NCI-H526 (cell line): ENCODE data around the gene FGFBP1.
"Not testable (repeated sequence)": the region's sequence is repeated elsewhere in the genome, so short reads cannot be mapped to it uniquely, and the experiment has no call there.

ENCODE experiments used
- DNase-seq, 2 experiments: peaks; one replicate each; lab custom pipeline; 2025; lab: John Stamatoyannopoulos, UW

FGFBP1 gene

DNA sequence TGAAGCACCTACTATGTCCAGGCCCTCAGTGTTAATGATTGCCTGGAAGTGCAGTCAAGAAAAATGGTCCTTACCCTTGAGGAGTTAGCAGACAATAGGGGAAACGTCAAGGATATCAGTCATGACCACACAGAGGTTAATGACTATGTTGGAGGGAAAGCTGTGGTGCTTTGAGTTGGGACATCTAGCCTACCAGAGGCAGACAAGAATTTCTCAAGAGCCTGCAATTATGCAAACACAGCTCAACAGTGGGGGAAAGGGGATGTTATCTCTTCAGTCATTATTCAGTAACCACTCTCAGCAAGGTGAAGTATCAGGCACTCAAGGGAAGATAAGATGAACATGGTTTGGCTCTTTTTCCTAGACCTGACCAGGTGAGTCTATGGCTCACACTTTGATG, 7.0 kb upstream of the FGFBP1 start:
- no peak for DNase-seq

DNA sequence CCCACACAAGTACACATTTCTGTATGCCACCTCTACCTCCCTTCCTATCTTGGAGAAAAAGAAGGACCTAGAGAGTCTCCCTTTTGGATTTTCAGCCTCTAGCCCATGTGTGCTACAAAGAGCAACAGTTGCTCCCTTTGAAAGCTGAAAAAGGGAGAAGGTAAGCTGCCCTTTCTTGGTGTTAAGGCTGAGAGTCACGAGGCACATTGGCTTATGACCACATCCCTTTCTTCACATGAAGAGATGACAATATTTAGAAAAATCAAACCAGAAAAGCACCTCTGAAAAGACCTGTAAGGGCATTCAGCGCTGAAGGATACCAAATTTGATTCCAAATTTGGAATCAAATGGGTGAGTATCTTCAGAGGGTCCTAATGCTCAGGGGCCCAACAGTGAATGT, 6.4 kb upstream of the FGFBP1 start:
- DNase-seq, result no peak

DNA sequence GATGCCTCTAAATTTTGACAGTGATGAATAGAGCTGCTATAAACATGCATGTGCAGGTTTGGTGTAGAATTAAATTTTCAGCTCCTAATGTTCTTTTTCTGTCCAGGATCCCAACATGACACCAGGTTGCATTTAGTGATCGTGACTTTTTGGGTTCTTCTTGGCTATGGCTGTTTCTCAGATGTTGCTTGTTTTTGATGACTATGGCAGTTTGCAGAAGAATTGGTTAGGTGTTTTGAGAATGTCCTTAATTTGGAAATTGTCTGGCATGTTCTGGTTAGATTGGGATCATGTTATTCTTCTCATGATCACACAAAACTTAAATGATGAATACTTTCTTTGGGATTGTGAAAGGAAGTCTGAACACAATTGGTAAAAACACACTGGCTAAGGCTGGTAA, 3.7 kb upstream of the FGFBP1 start:
- no peak for DNase-seq

DNA sequence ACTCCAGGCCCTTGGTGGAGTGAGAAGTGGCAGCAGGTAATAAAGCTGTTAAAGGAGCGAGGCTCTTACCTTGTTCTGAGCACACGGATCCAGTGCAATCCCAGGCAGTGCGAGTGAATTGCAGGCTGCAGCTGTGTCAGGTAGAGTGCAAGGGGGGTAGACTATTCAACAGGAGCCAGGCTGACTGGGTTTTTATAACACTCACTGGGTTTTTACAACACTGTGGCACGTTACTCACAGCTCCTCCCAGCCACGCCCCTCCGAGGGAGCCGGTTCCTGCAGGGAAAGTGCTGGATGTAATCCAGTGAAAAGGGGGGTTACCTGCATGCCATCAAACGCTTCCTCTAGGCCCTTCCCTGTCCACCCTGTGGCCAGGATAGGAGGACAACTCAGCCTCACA, 358 bp downstream of the FGFBP1 start:
- DNase-seq, result no peak

DNA sequence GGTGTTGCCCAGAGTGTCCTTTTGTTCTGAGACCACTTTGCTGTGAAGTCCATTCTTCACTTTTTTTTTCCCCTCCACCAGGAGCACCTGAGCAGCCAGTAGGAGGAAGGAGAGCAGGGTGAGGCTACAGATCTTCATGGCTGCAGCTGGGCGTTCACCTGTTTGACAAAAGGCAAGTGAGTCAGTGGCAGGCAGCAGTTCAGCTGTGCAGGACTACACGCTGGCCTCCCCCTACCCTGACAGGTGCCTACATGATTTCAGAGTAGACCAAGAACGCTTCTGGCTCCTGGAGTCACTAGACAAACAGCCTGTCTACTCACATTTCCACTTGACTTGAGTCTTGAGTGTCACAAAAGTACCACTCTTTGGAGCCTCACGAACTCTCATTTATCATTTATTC, 2.0 kb downstream of the FGFBP1 start:
- DNase-seq, result no peak

DNA sequence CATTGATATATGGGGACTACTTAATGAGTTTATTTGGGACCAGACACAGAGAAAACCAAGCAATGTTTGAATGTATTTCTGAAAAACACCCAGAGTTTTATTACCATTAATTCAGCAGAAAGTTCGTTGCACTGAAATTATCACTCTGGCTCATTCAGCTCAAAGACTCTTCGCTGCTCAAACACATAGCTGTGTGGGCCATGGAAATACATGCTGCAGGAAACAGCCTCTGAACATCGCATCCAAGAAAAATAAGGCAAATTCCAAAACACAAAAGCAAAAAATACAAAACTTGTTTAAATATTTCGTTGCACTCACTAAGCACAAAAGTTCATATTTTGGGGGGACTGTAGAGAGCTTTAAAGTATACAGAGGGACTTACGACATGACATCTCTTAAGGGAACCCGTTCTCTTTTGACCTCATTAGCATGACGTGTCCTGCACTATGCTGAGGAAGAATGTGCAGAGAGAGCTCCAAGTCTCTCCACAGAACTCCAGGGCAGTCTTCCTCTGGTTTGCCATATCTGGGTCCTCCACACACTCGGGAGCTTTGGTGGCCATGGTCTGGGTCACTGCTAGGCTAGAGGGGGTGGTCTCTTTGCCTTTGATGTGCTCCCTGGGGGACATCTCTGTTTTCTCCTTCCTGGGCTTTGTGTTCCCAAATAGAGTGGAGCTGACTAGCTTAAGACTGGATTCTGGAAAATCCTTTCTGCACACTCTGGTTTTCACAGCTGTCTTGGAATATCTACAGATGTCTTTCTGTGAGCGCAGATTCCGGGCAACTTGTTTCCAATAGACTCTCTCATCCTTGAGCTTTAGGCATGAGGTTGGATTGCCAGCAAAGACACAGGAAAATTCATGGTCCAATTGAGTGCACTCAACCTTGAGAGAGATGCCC, 2.8 kb downstream of the FGFBP1 start:
- no peak for DNase-seq

DNA sequence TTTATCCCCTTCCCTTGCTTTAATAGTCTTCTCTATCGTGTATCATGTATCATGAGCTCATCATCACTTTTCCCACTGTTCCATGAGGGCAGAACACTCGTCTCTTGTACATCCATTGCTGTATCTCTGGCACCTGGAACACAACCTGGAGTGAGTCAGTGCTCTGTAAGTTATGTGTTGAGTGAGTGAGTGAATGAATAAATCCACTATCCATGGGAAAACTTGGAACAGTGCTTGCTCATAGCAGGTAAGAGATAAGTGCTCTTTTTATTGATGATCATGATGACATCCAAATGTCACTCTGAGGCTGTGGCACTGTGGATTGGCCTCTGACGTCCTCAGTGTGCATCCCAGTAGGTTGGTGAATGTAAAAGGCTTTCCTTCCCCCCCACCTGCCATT, 4.3 kb downstream of the FGFBP1 start:
- no peak for DNase-seq

DNA sequence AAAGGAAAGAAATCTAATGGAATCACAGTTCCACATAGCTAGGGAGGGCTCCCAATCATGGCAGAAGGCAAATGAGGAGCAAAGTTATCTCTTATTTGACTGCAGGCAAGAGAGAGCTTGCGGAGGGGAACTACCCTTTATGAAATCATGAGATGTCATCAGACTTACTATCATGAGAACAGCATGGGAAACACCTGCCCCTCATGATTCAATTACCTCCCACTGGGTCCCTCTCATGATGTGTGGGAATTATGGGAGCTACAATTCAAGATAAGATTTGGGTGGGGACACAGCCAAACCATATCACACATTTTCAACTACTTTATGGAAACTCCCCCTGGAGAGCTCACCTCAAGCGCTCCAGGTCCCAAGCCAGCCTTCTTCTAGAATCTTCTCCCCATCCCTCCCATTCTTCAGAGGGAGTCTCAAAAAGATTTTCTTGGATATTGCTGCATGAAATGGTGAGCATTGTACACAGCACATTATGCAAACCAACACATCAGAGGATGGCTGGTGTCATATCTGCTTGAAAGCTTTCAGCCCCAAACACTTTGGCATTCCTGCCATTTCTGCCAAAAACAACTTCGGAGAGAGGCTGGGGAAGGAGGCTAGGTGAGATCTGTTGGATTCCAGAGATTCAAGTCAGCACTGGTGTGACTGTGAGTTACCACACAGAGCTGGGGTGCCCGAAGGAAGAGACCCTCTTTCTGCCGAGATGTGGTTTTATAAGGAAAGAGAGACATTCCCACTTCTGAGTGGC, 6.9 kb downstream of the FGFBP1 start:
- no peak for DNase-seq

DNA sequence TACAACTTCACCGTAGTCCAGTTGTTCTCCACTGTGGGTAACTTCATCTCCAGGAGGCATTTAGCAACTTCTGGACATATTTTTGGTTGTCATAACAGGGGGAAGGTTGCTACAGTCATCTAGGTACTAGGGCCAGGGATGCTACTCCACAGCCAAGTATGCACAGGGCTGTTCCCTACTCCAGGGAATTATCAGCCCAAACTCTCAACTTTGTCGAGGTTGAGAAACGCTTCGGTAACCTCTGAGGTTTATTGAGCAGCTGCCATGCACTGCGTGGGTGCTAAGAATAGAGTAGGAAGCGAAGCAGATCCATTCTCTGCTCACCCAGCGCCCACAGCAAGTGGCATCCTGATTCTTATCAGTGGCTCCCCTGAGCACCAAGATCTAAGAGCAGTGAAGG, 8.2 kb downstream of the FGFBP1 start:
- DNase-seq, result no peak

DNA sequence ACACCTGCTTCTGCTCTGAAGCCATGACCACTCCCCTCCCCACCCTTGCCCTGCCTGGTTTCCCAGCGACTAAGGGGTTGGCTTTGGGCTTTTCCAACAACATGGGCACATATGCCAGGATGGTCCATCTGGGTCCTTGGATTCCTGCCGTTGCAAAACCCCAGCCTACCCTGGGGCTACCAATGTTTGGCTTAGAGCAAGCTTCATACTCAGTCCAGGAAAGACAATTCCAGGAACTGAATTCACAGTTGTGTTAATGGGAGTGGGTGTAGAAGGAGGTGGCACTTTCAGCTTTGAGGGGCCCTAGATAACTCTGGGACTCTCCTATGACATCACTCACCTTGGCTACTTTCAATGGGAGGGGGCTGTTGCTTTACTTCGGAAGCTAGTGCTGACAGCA, 9.0 kb downstream of the FGFBP1 start:
- no peak for DNase-seq

DNA sequence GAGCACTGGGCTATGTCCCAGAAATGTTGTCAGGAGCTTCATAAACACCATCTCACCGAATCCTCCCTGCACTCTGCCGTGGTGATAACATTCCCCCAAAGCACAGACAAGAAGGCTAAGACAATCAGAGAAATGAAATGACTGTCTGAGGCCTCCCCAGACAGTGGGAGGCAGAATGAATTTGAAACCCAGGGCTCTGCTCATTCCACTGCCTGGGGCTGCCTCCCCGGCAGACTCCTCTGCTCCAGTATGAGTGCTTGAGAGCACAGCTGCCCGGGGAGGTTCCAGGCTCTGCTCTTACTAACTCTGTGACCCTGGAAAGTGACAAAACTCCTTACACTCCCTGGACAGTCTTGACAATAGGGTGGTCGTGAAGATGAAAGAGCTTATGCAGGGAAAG, 9.7 kb downstream of the FGFBP1 start:
- DNase-seq, result no peak

DNA sequence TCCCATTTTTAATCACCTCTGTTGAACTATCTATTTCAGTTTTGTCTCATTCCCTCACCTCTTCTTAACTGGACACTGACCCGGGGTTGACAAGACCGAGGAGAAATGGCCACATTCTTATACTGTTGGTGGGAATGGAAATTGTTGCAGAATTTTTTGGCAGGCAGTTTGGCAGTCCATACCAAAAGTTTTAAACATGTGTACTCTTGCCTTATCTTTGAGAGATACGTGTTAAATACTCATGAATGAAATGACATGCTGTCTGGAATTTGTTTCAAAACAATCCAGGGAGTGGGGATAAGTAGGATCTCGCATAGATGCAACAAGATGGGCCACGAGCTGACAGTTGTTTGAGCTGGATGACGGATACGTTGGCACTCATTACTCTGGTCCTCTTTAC, 12.1 kb downstream of the FGFBP1 start:
- DNase-seq, result no peak

DNA sequence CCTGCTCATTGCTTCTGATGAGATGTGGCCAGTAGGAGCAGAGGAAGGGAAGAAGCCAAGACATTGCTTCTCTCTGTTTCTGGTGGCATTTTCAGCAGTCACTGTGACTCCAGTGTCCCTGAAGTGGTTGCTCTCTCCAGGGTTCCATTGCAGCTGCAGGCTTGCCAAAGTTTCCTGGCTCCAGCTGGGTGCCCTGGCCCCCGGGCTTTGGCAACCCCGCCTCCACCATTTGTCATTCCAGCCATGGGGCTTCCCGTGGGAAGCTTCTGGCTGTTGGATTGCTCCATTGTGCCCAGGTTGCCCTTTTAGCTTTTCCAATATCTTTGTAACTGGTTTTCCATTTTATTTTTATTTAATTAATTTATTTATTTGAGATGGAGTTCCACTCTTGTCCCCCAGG, 12.7 kb downstream of the FGFBP1 start:
- DNase-seq, result no peak

DNA sequence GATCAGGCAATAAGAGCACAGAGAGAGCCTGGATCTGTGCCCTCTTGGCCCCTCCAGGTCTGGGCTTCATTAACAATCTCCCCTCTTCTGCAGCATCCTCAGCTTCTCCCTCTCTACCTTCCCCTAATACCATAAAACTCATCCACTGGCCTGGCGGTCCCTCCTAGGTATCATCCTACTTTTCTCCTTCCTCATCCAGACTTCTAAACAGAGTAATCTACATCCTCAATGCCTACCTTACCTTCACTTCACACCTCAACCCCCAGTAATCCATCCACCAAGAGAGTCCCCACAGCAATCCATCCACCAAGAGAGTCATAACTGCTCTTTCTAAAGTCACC, 17.0 kb downstream of the FGFBP1 start:
- no peak for DNase-seq

DNA sequence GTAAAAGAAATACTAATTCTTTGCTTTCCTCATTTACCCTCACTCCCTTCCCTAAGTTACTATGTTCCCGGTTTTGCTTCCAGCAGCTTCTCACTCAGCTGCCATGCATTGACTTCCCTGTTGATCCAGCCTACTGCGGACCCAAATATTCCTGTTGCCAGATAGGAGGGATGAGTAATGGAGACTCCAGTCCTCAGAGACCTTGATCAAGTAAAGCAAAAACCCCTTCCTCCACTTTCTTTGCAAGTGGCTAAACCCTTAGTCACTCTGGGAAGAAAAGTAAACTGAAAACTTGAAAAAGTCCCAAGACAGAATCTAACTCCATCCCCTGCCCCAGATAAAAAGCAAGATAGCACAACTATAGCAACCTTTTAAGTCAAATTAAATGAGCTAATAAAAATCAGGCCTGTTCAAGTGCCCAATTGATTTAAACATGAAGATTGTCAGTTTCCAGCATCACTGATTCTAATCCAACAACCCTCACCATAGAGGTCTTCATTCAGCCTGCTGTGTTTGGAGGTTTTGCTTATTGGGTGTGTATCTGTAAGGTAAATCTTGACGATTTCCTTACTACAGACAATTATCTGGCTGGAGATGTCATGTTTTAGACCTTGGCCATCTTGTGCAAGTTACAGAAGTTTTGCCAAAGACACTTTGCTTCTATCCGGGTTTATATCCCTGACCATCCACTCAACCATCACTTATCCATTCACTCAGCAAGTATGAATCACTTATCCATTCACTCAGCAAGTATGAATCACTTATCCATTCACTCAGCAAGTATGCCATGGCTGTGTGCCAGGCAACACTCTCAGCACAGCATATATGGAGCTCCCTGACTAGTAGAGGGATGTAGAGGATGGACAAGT, 17.6 kb downstream of the FGFBP1 start:
- no peak for DNase-seq

DNA sequence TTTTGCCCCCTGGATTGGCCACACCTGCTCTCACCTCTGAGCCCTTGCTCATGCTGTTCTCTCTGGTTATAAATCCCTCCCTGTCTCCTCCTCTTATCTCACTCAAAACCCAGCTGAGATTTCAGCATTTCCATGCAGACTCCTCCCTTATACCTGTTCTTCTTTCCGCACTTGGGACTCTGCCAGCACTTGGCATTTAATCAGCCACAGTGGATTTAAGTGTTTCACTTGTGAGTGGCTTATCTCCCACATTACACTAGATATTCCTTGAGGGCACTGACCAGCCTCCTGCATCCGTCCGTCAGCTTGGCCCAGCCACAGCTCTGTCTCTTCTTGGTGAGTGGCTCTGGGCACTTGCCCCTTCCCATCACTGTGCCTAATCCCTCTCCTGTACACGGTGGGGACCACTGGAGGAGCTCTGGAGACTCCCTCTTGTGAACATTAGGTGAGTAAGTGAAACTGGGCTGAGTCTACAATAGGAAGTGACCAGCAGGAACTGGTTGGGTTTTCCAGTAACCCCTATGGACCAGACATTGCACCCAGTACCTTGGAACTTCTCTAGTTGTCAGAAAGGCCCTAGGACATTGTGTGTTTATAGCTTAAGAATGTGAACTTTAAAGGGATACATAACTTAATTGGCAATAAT, 19.9 kb downstream of the FGFBP1 start:
- no peak for DNase-seq

DNA sequence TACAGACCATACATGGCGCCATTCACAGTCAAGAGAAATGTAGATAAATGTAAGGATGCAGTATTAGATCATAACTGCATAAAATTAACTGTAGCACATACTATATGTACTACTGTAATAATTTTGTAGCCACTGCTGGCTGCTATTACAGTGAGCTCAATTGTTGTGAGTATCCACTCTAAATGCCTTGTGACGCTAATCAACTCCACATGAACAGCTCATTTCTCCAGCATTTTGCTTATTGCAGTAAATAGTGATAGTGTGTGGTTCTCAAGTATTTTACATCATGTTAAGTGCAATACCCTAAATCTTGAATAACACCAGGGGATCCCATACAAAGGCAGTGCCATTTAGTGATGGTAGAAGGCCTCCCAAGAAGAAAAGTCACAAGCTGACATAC, 21.2 kb downstream of the FGFBP1 start:
- DNase-seq, result no peak

DNA sequence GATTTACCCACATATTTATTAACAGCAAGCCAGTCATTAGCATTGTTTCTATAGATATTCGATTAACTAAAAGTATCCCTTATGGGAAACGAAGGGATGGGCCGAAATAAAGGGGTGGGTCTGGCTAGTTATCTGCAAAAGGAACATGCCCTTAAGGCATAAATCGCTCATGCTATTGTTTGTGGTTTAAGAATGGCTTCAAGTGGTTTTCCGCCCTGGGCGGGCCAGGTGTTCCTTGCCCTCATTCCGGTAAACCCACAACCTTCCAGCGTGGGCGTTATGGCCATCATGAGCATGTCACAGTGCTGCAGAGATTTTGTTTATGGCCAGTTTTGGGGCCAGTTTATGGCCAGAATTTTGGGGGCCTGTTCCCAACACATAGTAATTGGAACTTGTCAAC, 22.2 kb downstream of the FGFBP1 start:
- not testable (repeated sequence) for DNase-seq

DNA sequence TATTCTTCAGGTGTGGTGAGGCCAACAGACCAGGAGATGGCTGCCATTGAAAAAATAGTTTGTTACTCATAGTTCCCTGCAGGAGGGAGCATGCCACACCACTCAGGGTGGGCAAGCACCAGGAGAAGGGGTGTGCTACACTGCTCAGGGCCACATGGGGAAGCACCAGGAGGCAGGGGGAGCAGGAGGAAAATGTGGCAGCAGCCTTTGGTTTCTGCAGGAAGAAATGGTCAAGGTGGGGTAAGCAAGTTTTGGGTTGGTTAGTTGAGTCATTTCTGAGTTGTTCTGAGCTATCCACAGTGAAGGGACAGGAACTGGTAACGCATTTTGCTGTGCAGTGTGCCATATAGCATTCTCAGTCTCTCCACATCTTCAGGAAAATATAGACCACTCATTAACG, 23.8 kb downstream of the FGFBP1 start:
- no peak for DNase-seq

DNA sequence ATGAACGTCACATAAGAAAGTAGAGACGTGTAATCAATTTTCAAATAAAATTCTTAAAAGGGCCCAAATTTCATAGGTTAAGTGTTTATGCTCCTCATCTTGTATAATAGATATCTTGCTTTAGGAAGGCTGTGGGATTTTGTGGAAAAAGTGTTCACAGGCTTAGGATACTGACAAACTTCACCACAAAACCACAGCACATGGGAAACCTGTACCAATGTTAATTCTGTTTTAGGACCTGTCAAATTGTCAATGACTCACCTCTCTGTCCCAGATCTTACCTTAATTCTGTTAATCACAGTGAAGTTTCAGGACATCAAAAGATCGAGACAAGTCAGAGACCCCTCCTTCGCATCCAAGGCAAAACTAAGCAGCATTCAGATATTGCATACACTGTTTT, 24.2 kb downstream of the FGFBP1 start:
- DNase-seq, result no peak

DNA sequence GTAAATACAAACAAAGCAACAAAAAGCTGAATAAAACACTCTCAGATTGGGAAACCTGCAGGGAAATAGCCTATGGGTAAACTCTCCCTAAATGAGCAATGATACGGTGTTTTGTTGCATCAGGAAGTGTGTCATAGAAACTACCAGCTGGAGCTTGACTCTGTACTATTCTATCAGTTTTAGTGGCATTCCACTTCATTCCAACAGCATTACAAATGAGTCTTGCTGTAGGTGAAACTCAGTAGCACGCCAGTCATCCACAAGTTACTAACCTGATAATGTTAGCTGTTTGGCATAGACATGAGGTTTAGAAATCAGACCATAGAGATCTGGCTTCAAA, 24.9 kb downstream of the FGFBP1 start:
- no peak for DNase-seq

DNA sequence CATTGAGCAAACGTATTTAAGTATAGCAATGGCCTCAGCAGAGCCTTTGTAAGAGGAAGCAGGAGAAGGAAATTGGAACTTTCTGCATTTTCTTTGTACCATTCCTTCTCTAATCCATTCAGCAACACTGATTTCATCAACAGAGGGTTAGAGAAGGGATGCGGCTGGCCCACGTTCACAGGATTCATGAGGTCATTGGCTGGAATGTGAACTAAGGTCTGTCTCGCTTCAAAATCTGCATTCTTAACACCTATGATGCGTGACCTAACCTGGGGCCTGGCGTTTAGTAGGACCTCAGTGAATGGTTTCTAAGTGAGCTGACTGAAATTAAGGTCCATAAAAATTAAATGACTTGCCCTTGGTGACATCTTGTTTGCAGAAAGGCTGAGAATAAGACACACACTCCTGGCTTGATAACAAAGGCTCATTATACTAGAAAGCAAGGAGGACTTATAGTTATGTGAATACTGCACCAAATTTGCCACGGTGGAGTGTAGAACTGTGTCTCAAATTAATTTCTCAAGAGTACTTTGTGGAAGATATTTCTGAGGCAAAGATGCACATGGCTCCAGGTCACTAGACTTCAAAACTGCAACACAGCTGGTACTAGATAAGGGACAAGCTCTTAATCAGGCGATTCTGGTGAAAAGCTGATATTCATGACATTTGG, 25.4 kb downstream of the FGFBP1 start:
- no peak for DNase-seq
